ENCODE results near the gene MMP17. TPM values are rescaled to one million over a fixed set of nuclear protein-coding genes. Genes with fewer than 3 reads are reported as not detected.

MMP17 gene
- total RNA-seq, 2 experiments from 2014 or later: not detected

GRCh38 chr12:131833288-131833895 lies 5.2 kb downstream of the MMP17 start:
- Mint-ChIP-seq H3K4me3 (no peak overlapping the region), H3K27me3 (ENCODE audit: low read depth) (peaks cover 21% of the 10 kb centered on the region), H3K27ac (no peak overlapping the region), H3K4me1 (ENCODE audit: low read depth) (peaks cover 11% of the 10 kb centered on the region), H3K36me3 (ENCODE audit: low read depth) (no peaks in the 10 kb centered on the region), H3K9me3 (ENCODE audit: insufficient read depth) (no peaks in the 10 kb centered on the region)
- POLR2A ChIA-PET: no interaction called here
- no peak for ATAC-seq
- CTCF ChIA-PET: no interaction called here
- DNase-seq: no peak

GRCh38 chr12:131833896-131834641 lies 5.9 kb downstream of the MMP17 start:
- Mint-ChIP-seq H3K36me3 (ENCODE audit: low read depth) (no peaks in the 10 kb centered on the region), H3K27me3 (ENCODE audit: low read depth) (peaks cover 21% of the 10 kb centered on the region), H3K9me3 (ENCODE audit: insufficient read depth) (no peaks in the 10 kb centered on the region), H3K27ac (no peak overlapping the region), H3K4me3 (no peak overlapping the region), H3K4me1 (ENCODE audit: low read depth) (peaks cover 11% of the 10 kb centered on the region)
- CTCF ChIA-PET: no interaction called here
- ATAC-seq (no peak), DNase-seq (no peak)
- POLR2A ChIA-PET: no interaction called here

GRCh38 chr12:131834798-131835615 lies 6.8 kb downstream of the MMP17 start:
- CTCF ChIA-PET: no interaction called here
- H3K36me3 Mint-ChIP-seq (ENCODE audit: low read depth): no peaks in the 10 kb centered on the region
- peaks cover 14% of the 10 kb centered on the region for H3K27me3 Mint-ChIP-seq (ENCODE audit: low read depth)
- no peak for ATAC-seq
- no peak overlapping the region for H3K27ac Mint-ChIP-seq
- H3K4me1 Mint-ChIP-seq (ENCODE audit: low read depth): peaks cover 6% of the 10 kb centered on the region
- DNase-seq: no peak
- POLR2A ChIA-PET: no interaction called here
- no peaks in the 10 kb centered on the region for H3K9me3 Mint-ChIP-seq (ENCODE audit: insufficient read depth)
- H3K4me3 Mint-ChIP-seq: no peak overlapping the region

DNA sequence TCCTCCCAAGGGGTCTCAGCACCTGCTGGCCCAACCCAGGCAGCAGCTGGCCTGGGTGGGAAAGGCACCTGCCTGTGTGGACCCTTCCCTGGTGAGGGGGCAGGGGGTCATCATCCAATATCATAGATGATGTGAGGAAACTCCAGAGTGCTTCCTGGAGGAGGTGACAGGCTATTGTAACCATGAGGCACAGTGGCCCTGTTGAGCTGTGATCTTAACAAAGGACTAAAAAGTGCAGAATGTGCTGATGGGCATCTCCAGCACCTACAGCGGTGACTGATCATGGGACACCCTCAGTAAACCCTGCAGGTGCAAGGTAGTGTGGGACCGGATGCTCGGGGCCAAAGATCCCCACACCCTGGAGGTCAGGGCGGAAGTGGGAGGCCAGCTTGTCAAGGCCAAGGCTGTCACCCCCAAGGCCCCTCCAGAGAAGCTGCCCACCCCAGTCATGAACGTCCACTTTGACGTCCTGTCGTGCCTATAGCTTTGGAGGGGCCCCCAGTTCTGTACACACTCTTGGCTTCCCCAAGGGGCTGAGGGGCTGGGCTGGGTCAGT lies 7.5 kb downstream of the MMP17 start:
- H3K27ac Mint-ChIP-seq: no peak overlapping the region
- DNase-seq: no peak

GRCh38 chr12:131836193-131836592 lies 8.0 kb downstream of the MMP17 start:
- POLR2A ChIA-PET: no interaction called here
- ATAC-seq: no peak
- H3K27me3 Mint-ChIP-seq (ENCODE audit: low read depth): peaks cover 9% of the 10 kb centered on the region

More for the DNA sequence above, 7.5 kb downstream of the MMP17 start:
- H3K27me3 Mint-ChIP-seq (ENCODE audit: low read depth): peaks cover 14% of the 10 kb centered on the region
- POLR2A ChIA-PET: no interaction called here
- H3K9me3 Mint-ChIP-seq (ENCODE audit: insufficient read depth): no peaks in the 10 kb centered on the region
- no peak for ATAC-seq
- H3K4me1 Mint-ChIP-seq (ENCODE audit: low read depth): peaks cover 6% of the 10 kb centered on the region
- H3K36me3 Mint-ChIP-seq (ENCODE audit: low read depth): no peaks in the 10 kb centered on the region
- H3K4me3 Mint-ChIP-seq: no peak overlapping the region
- CTCF ChIA-PET: interaction anchor here (1.0 to 1.1 kb wide), 2 partner anchors 114 to 167 kb away, joined by 3 read pairs; partner anchors contain the start of gene EP400

GRCh38 chr12:131836714-131837397 lies 8.7 kb downstream of the MMP17 start:
- H3K4me3 Mint-ChIP-seq: no peak overlapping the region
- no peak overlapping the region for H3K27ac Mint-ChIP-seq
- no peaks in the 10 kb centered on the region for H3K4me1 Mint-ChIP-seq (ENCODE audit: low read depth)
- H3K27me3 Mint-ChIP-seq (ENCODE audit: low read depth): peaks cover 5% of the 10 kb centered on the region
- ATAC-seq: no peak
- no peaks in the 10 kb centered on the region for H3K9me3 Mint-ChIP-seq (ENCODE audit: insufficient read depth)
- no peaks in the 10 kb centered on the region for H3K36me3 Mint-ChIP-seq (ENCODE audit: low read depth)
- DNase-seq: no peak
- ChIA-PET POLR2A (no interaction called here), CTCF (interaction anchor here (1.0 to 1.1 kb wide), 2 partner anchors 113 to 166 kb away, joined by 3 read pairs; partner anchors contain the start of gene EP400)

More at GRCh38 chr12:131836193-131836592, 8.0 kb downstream of the MMP17 start:
- Mint-ChIP-seq H3K36me3 (ENCODE audit: low read depth) (no peaks in the 10 kb centered on the region), H3K9me3 (ENCODE audit: insufficient read depth) (no peaks in the 10 kb centered on the region), H3K4me3 (no peak overlapping the region), H3K4me1 (ENCODE audit: low read depth) (peaks cover 1% of the 10 kb centered on the region), H3K27ac (no peak overlapping the region)
- CTCF ChIA-PET: interaction anchor here (1.0 to 1.1 kb wide), 2 partner anchors 113 to 167 kb away, joined by 3 read pairs; partner anchors contain the start of gene EP400
- DNase-seq: no peak

GRCh38 chr12:131840643-131841416 lies 12.6 kb downstream of the MMP17 start:
- Mint-ChIP-seq H3K4me1 (ENCODE audit: low read depth) (no peaks in the 10 kb centered on the region), H3K27ac (no peak overlapping the region), H3K27me3 (ENCODE audit: low read depth) (no peaks in the 10 kb centered on the region), H3K9me3 (ENCODE audit: insufficient read depth) (no peaks in the 10 kb centered on the region), H3K4me3 (no peak overlapping the region), H3K36me3 (ENCODE audit: low read depth) (no peaks in the 10 kb centered on the region)
- CTCF ChIA-PET: no interaction called here
- ATAC-seq: no peak
- DNase-seq: no peak
- POLR2A ChIA-PET: no interaction called here

DNA sequence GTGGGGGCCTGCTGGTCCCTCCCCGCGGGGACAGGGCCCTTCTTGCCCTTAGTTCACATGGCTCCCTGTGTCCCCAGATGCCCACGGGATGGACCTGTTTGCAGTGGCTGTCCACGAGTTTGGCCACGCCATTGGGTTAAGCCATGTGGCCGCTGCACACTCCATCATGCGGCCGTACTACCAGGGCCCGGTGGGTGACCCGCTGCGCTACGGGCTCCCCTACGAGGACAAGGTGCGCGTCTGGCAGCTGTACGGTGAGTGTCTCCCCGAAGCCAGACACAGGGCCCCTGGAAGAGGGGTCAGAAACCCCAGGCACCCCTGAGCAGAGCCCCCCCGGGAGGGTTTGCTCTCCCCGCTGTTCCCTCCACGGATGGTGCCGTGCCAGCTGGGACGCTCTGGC lies 13.4 kb downstream of the MMP17 start:
- H3K27me3 Mint-ChIP-seq (ENCODE audit: low read depth): no peaks in the 10 kb centered on the region
- DNase-seq (no peak), ATAC-seq (no peak)
- no peaks in the 10 kb centered on the region for H3K36me3 Mint-ChIP-seq (ENCODE audit: low read depth)
- H3K9me3 Mint-ChIP-seq (ENCODE audit: insufficient read depth): no peaks in the 10 kb centered on the region
- H3K4me3 Mint-ChIP-seq: no peak overlapping the region
- ChIA-PET POLR2A (no interaction called here), CTCF (no interaction called here)
- no peaks in the 10 kb centered on the region for H3K4me1 Mint-ChIP-seq (ENCODE audit: low read depth)
- H3K27ac Mint-ChIP-seq: no peak overlapping the region

DNA sequence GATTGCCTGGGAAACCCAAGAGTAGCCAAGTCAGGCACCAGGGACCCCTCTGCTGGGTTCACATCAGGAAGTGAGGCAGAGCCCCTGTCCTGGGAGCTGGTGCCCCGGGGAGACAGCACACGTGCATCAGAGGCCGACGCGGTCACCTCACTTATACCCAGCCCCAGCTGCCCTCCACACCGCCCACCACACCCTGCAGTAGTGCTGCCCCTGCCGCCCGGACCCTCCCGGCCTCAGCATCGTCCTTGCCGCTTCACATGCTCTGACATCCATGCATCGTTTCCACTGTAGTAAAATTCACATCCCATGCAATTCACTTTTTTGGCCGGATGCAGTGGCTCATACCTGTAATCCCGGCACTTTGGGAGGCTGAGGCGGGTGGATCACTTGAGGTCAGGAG lies 14.0 kb downstream of the MMP17 start:
- Mint-ChIP-seq H3K27me3 (ENCODE audit: low read depth) (no peaks in the 10 kb centered on the region), H3K4me3 (no peak overlapping the region), H3K36me3 (ENCODE audit: low read depth) (no peaks in the 10 kb centered on the region), H3K4me1 (ENCODE audit: low read depth) (no peaks in the 10 kb centered on the region), H3K9me3 (ENCODE audit: insufficient read depth) (no peaks in the 10 kb centered on the region), H3K27ac (no peak overlapping the region)
- no peak for ATAC-seq
- ChIA-PET POLR2A (no interaction called here), CTCF (no interaction called here)
- no peak for DNase-seq

DNA sequence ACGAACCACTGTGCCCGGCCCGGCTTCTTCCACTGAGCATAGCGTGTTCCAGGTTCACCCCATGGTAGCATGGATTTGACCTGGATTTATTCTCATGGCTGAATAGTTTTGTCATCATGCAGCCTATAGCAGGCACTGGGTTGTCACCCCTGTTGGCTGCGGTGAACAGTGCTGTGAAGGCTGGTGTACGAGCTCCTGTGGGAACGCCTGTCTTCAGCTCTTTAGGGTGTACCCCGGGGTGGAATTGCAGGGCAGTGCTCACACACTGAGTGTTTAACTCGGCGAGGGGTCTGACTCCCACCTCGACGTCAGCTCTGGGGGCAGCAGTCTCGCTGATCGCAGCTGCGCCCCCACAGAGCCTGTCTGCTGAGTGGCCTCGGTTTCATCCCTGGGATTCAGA lies 15.3 kb downstream of the MMP17 start:
- Mint-ChIP-seq H3K36me3 (ENCODE audit: low read depth) (no peaks in the 10 kb centered on the region), H3K9me3 (ENCODE audit: insufficient read depth) (no peaks in the 10 kb centered on the region), H3K4me1 (ENCODE audit: low read depth) (no peaks in the 10 kb centered on the region), H3K4me3 (no peak overlapping the region), H3K27ac (no peak overlapping the region), H3K27me3 (ENCODE audit: low read depth) (no peaks in the 10 kb centered on the region)
- ChIA-PET CTCF (no interaction called here), POLR2A (no interaction called here)
- ATAC-seq (no peak), DNase-seq (no peak)

GRCh38 chr12:131844140-131844539 lies 15.9 kb downstream of the MMP17 start:
- CTCF ChIA-PET: no interaction called here
- no peak for ATAC-seq
- no peaks in the 10 kb centered on the region for H3K4me1 Mint-ChIP-seq (ENCODE audit: low read depth)

More at GRCh38 chr12:131844140-131844539, 15.9 kb downstream of the MMP17 start:
- H3K27me3 Mint-ChIP-seq (ENCODE audit: low read depth): no peaks in the 10 kb centered on the region
- no peak for DNase-seq
- H3K36me3 Mint-ChIP-seq (ENCODE audit: low read depth): no peaks in the 10 kb centered on the region
- no peak overlapping the region for H3K4me3 Mint-ChIP-seq
- POLR2A ChIA-PET: no interaction called here
- H3K9me3 Mint-ChIP-seq (ENCODE audit: insufficient read depth): no peaks in the 10 kb centered on the region
- H3K27ac Mint-ChIP-seq: no peak overlapping the region

Measured in activated CD8-positive, alpha-beta T cell treated with anti-CD3 and anti-CD28 coated beads, Interleukin-2, amount 10 ng/mL, durations not matched to agents 7 days and 5 days (primary cell).